ENCODE data around the gene C3orf18. TPM values are rescaled to one million over a fixed set of nuclear protein-coding genes. Genes with fewer than 3 reads are reported as not detected.

C3orf18 gene
- total RNA-seq, 1 donor from 2014 or later = 12.5 TPM

- TF ChIP-seq CTCF (IDR thresholded peaks at IDR 0.05; ENCODE audit: unreplicated experiment) = no peak
- peaks cover 5% of the 10 kb centered on the region for H3K4me1 Mint-ChIP-seq (ENCODE audit: low read depth)
- no peak overlapping the region for H3K27ac Mint-ChIP-seq
- DNase-seq (ENCODE audit: low spot score, unreplicated experiment) = no peak
- no peaks in the 10 kb centered on the region for H3K9me3 Mint-ChIP-seq (ENCODE audit: low read depth)
- peaks cover 7% of the 10 kb centered on the region for H3K27me3 Mint-ChIP-seq
- no peaks in the 10 kb centered on the region for H3K36me3 Mint-ChIP-seq (ENCODE audit: insufficient read depth)
- H3K4me3 Mint-ChIP-seq (ENCODE audit: low read depth) = no peak overlapping the region
These were observed 4.7 kb downstream of the C3orf18 start for GRCh38 chr3:50562861-50563260.

GRCh38 chr3:50559702-50560101 is 7.8 kb downstream of the C3orf18 start:
- no peaks in the 10 kb centered on the region for H3K36me3 Mint-ChIP-seq (ENCODE audit: insufficient read depth)
- H3K4me1 Mint-ChIP-seq (ENCODE audit: low read depth) = no peaks in the 10 kb centered on the region
- no peak for DNase-seq (ENCODE audit: low spot score, unreplicated experiment)
- no peak overlapping the region for H3K4me3 Mint-ChIP-seq (ENCODE audit: low read depth)
- no peak overlapping the region for H3K27ac Mint-ChIP-seq
- TF ChIP-seq CTCF (IDR thresholded peaks at IDR 0.05; ENCODE audit: unreplicated experiment) = no peak
- H3K27me3 Mint-ChIP-seq = peaks cover 6% of the 10 kb centered on the region
- no peaks in the 10 kb centered on the region for H3K9me3 Mint-ChIP-seq (ENCODE audit: low read depth)

GRCh38 chr3:50557915-50558314 is 9.6 kb downstream of the C3orf18 start:
- Mint-ChIP-seq H3K4me1 (ENCODE audit: low read depth) (no peaks in the 10 kb centered on the region), H3K36me3 (ENCODE audit: insufficient read depth) (no peaks in the 10 kb centered on the region), H3K27ac (no peak overlapping the region), H3K4me3 (ENCODE audit: low read depth) (no peak overlapping the region), H3K9me3 (ENCODE audit: low read depth) (no peaks in the 10 kb centered on the region), H3K27me3 (peaks cover 8% of the 10 kb centered on the region)
- TF ChIP-seq CTCF (IDR thresholded peaks at IDR 0.05; ENCODE audit: unreplicated experiment) = no peak
- DNase-seq (ENCODE audit: low spot score, unreplicated experiment) = no peak

GRCh38 chr3:50557106-50557505 is 10.4 kb downstream of the C3orf18 start:
- H3K27ac Mint-ChIP-seq = no peak overlapping the region
- H3K9me3 Mint-ChIP-seq (ENCODE audit: low read depth) = no peaks in the 10 kb centered on the region
- H3K4me3 Mint-ChIP-seq (ENCODE audit: low read depth) = no peak overlapping the region
- DNase-seq (ENCODE audit: low spot score, unreplicated experiment) = no peak
- no peak for TF ChIP-seq CTCF (IDR thresholded peaks at IDR 0.05; ENCODE audit: unreplicated experiment)
- no peaks in the 10 kb centered on the region for H3K36me3 Mint-ChIP-seq (ENCODE audit: insufficient read depth)
- peaks cover 15% of the 10 kb centered on the region for H3K27me3 Mint-ChIP-seq
- no peaks in the 10 kb centered on the region for H3K4me1 Mint-ChIP-seq (ENCODE audit: low read depth)

- H3K27ac Mint-ChIP-seq = no peak overlapping the region
- no peak for TF ChIP-seq CTCF (IDR thresholded peaks at IDR 0.05; ENCODE audit: unreplicated experiment)
- peaks cover 17% of the 10 kb centered on the region for H3K27me3 Mint-ChIP-seq
- no peaks in the 10 kb centered on the region for H3K36me3 Mint-ChIP-seq (ENCODE audit: insufficient read depth)
- no peaks in the 10 kb centered on the region for H3K4me1 Mint-ChIP-seq (ENCODE audit: low read depth)
- no peak for DNase-seq (ENCODE audit: low spot score, unreplicated experiment)
- H3K9me3 Mint-ChIP-seq (ENCODE audit: low read depth) = no peaks in the 10 kb centered on the region
- no peak overlapping the region for H3K4me3 Mint-ChIP-seq (ENCODE audit: low read depth)
These were observed 13.0 kb downstream of the C3orf18 start for GRCh38 chr3:50554553-50554952.
